HG03280 (cell line): ENCODE results near the gene RNF5.
"Not testable (repeated sequence)": the region's sequence is repeated elsewhere in the genome, so short reads cannot be mapped to it uniquely, and the experiment has no call there.

Experiments used
- ATAC-seq: cut with Tn5 transposase; IDR thresholded peaks from one replicate; pipeline ENCODE4 v1.9.1; 2021; ENCODE audit warnings: mild to moderate bottlenecking, moderate library complexity; ENCODE audit not compliant: unreplicated experiment

Gene RNF5

GRCh38 chr6:32188381-32189068 lies 10.3 kb downstream of the RNF5 start:
- no peak for ATAC-seq

GRCh38 chr6:32189069-32189741 lies 11.0 kb downstream of the RNF5 start:
- ATAC-seq: no peak

GRCh38 chr6:32189742-32190053 lies 11.5 kb downstream of the RNF5 start:
- ATAC-seq: no peak

- peak; percentile 68 for ATAC-seq
Observed at GRCh38 chr6:32190054-32190851, 12.0 kb downstream of the RNF5 start, which contains the start of gene PBX2. PBX2 (minus strand) TSS chr6:32190202; CDS start chr6:32189915, 287 bp downstream.

DNA sequence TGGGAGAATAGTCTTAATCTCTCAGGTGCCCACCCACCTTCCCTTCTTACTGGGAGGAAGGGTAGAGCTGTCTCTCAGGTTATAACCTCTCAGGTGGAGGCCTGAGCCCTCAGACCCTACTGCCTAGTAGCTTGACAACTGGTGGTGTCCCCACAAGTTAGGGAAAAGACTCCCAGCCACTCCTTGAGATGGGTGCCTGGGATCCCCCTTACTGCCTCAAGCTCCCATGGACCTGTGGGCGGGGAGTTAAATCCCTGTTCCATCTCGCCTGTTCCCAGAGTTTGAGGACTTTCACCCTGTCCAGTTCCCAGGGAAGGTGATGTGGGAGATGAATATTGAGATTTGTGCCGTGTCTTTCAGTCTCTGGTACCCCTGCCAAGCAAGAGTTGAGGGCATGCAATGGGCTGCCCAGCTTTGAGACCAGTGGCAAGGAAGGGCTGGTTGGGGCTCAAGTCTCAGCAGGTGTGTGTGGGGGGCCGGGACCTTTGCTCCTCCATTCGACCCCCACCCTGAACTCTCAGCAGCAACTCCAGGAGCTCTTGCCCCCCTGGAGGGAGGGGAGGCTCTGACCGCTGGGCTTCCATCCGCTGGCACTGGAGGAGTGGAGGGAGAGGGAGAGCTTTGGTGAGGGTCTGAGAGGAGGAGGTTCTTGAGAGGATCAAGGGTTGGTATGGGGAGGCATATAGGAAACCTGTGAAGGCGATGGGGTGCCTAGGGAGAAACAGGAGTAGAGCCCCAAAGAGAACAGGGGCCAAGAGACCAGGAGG lies 12.9 kb downstream of the RNF5 start:
- no peak for ATAC-seq

DNA sequence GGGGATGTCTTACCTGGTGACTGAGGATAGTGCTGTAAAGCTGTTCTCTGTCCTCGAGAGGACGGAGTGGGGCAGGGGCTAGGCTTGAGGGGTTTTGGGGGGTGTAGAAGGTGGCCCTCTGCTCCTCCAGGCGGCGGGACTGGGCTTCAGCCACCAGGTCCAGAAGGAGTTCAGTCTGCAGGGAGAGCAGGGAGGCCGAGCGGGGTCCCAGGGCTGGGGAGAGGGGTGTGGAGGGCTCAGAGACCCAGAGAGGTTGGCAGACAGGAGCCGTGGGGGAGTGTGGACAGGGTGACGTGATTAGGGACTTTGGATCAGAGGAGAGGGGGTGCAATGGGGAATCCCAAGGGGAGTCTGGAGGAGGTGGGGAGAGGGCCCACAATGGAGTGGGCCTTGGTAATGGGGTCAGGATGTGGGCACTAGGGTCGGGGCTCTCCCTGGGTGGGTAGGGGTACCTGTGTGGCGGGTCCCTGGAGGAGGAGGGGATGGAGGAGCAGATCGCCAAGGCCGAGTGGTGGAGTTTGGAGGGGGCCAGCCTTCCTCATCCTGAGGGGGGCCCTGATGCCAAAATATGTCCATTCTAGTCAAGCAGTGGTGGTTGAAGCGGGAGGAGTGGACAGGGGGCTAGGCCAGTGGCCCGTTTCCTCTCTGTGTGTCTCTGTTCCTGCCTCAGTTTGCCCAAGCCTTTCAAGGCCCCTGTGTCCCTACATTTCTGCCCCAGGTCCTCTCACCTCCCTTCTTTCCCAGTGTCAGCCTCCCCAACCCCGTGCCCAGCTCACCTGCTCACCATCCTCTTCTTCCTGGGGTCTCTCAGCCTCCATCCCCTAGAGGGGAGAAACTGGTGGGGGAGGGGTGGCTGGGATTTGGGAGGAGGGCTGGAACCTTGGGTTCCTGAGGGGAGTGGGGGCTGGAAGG lies 13.7 kb downstream of the RNF5 start:
- no peak for ATAC-seq

- no peak for ATAC-seq
Observed at GRCh38 chr6:32192608-32193039, 14.4 kb downstream of the RNF5 start, which contains the start of gene GPSM3. GPSM3 (minus strand) TSS chr6:32192643; CDS start chr6:32192513, 130 bp downstream.

GRCh38 chr6:32193096-32193495 lies 14.9 kb downstream of the RNF5 start:
- not testable (repeated sequence) for ATAC-seq

GRCh38 chr6:32194388-32194787 lies 16.2 kb downstream of the RNF5 start:
- ATAC-seq: no peak

GRCh38 chr6:32194825-32195651 lies 16.8 kb downstream of the RNF5 start:
- no peak for ATAC-seq

DNA sequence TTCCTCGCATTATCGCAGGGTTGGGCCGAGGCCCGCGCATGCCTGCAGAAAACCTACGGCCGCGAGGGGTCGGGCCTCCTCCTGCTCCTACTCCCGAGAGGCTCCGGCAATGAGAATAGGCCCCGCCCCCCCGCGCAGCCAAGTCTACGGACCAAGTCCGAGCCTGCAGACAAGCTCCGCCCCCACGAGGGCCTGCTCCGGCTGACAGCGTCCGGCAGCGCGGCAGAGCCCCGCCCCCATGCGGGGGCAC lies 17.4 kb downstream of the RNF5 start:
- ATAC-seq: peak; percentile 74

- ATAC-seq: peak; percentile 84
Observed at GRCh38 chr6:32195902-32196681, 17.9 kb downstream of the RNF5 start.

DNA sequence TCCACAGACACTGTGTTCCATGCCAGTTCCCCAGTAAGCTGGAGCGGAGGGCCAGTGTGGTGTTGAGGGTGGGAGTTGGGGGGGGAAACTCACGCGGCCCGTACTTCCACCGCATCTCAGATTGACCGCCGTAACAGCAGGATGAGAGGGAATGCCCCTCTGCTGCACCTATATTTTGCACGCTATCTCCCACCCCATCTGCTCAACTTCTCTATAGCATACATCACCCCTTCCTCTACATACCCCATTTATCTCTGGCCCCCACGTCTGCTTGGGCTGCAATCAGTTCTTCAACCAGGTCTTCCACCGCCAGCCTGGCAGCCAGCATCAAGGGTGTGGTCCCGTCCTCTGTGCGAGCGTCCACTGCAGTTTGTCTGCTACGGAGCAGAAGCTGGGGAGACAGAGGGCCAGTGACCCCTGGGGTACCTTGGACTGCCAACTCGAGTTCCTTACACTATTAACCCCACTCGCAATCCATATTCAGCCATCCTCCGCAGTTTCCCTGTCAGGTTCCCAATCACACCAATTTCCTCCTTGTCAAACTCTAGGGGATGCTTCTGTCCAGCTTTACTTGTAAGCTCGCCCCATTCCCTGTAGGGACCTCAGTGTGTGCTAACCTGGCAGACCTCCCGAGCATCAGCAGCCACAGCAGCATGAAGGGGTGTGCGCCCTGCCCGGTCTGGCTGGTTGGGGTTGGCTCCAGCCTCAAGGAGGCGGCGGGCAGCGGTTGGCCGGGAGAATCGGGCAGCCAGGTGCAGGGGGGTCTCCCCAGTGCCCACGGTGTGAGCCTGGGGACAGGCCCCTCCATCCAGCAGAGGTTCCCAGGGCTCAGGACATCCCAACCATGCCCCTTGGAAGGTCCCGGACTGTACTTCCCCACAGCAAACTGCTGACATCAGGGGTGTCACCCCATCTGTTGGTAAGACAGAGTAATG lies 18.7 kb downstream of the RNF5 start:
- ATAC-seq: no peak

- no peak for ATAC-seq
Observed at GRCh38 chr6:32198345-32198696, 20.1 kb downstream of the RNF5 start.

DNA sequence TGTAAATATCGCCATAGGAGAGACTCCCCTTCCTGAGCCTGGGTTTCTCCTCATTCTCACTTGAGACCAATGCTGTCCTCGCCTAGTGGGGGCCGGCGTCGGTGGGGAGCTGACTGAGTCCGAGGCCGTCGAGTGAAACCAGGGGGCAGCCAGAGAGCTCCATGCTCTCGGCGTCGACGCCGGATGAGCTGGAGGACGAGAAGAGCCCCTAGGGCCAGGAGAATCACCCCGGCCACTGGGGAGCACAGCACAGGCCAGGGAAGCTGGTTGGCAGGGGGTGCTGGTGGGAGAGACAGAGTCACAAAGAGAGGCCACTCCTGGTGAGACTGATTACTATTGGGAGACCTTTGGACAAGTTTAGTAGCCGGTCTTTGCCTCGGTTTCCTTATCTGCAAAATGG lies 20.7 kb downstream of the RNF5 start:
- no peak for ATAC-seq

DNA sequence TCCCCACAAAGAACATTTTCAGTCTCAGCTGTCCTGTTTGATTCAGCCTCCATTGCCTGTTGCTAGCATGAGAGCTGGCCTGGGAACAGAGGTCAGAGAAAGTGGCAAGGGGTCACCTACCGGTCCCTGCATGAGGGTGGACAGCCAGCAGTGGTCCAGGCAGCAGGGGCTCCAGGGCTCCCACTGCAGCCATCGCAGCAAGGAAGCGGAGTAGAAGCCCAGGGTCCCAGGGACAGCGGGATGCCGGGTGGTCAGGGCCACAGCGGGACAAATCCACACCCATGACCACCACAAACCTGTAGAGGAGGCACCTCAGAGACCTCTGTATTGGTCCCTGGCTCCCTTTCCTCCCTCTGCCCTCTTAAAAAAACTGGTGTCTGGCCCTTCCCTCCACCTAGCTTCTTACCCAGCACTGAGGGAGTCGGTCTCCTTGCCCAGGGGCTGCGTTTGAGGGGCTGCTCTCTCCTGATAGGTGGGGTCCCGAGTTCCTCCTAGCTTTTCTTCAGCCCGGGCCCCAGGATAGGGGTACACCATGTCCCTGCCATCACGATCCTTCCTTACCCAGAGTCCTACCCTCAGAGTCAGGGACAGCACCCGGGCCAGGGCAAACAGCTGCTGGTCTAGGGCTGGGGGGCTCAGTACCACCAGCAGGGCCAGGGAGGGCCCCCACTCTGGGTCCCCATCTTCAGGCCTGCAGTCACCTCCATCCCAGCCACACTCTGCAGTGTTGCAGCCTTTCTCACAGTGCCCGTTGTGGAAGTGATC lies 22.7 kb downstream of the RNF5 start:
- no peak for ATAC-seq

GRCh38 chr6:32202186-32202585 lies 24.0 kb downstream of the RNF5 start:
- no peak for ATAC-seq
